Measurements from ENCODE around the gene COL7A1.

Gene COL7A1

GRCh38 chr3:48588230-48588629, 6.9 kb downstream of the COL7A1 start:
- Histone ChIP-seq H3K9ac (ENCODE audit: low read depth, low read length) (no peak overlapping the region), H3K9me3 (ENCODE audit: insufficient read depth, low read length, severe bottlenecking) (no peaks in the 10 kb centered on the region), H3K4me1 (ENCODE audit: insufficient read depth, low read length) (no peaks in the 10 kb centered on the region), H3K79me2 (ENCODE audit: insufficient read depth, low read length) (no peaks in the 10 kb centered on the region), H3K27me3 (ENCODE audit: insufficient read depth, low read length, poor library complexity) (no peaks in the 10 kb centered on the region), H3K36me3 (ENCODE audit: insufficient read depth, low read length) (no peaks in the 10 kb centered on the region), H2AFZ (ENCODE audit: low read depth, low read length) (no peak overlapping the region), H3K4me3 (ENCODE audit: low read depth in 1 of 2, low read length in 2 of 2) (no peak overlapping the region), H3K4me2 (ENCODE audit: insufficient read depth, low read length) (no peak overlapping the region), H3K27ac (ENCODE audit: low read length) (no peak overlapping the region), H4K20me1 (ENCODE audit: insufficient read depth, low read length) (peaks cover 10% of the 10 kb centered on the region; the same call in 1 of the 2 replicates)
- DNase-seq (no peak), ATAC-seq (ENCODE audit: insufficient read depth, low read depth) (no peak)
- TF ChIP-seq CTCF (IDR thresholded peaks at IDR 0.05; ENCODE audit: borderline replicate concordance, extremely low read depth, low read length, poor library complexity, severe bottlenecking) = no peak
- TF ChIP-seq EZH2 (IDR thresholded peaks at IDR 0.05; ENCODE audit: borderline replicate concordance, low read depth, low read length, severe bottlenecking) = no peak

- Histone ChIP-seq H3K4me2 (ENCODE audit: insufficient read depth, low read length) (no peak overlapping the region), H3K27me3 (ENCODE audit: insufficient read depth, low read length, poor library complexity) (no peaks in the 10 kb centered on the region), H3K4me1 (ENCODE audit: insufficient read depth, low read length) (no peaks in the 10 kb centered on the region), H3K9ac (ENCODE audit: low read depth, low read length) (no peak overlapping the region), H3K27ac (ENCODE audit: low read length) (no peak overlapping the region), H3K9me3 (ENCODE audit: insufficient read depth, low read length, severe bottlenecking) (no peaks in the 10 kb centered on the region), H3K4me3 (ENCODE audit: low read depth in 1 of 2, low read length in 2 of 2) (no peak overlapping the region), H3K79me2 (ENCODE audit: insufficient read depth, low read length) (no peaks in the 10 kb centered on the region), H2AFZ (ENCODE audit: low read depth, low read length) (no peak overlapping the region), H3K36me3 (ENCODE audit: insufficient read depth, low read length) (no peaks in the 10 kb centered on the region), H4K20me1 (ENCODE audit: insufficient read depth, low read length) (peaks cover 8% of the 10 kb centered on the region; the same call in 1 of the 2 replicates)
- no peak for ATAC-seq (ENCODE audit: insufficient read depth, low read depth)
- TF ChIP-seq EZH2 (IDR thresholded peaks at IDR 0.05; ENCODE audit: borderline replicate concordance, low read depth, low read length, severe bottlenecking) (no peak), CTCF (IDR thresholded peaks at IDR 0.05; ENCODE audit: borderline replicate concordance, extremely low read depth, low read length, poor library complexity, severe bottlenecking) (no peak)
- DNase-seq = no peak
Observed at GRCh38 chr3:48587686-48588085, 7.4 kb downstream of the COL7A1 start.

DNA sequence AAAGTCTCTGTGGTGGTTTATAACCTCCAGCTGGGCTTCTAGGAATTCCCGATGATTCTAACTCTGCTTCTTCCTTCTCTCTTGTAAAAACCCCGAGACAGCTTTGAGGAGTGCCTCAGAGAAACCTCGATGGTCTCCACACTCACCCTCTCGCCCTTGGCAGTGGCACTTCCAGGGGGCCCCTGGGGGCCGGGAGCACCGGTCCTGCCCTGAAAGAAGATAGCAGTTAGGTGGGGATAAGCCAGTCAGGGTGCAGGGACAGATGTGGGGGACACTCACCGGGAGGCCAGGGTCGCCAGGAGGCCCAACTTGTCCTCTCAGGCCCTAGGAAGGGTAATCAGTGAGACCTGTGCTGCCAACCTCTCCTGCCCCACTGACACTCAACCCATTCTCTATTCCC, 9.7 kb downstream of the COL7A1 start:
- TF ChIP-seq CTCF (IDR thresholded peaks at IDR 0.05; ENCODE audit: borderline replicate concordance, extremely low read depth, low read length, poor library complexity, severe bottlenecking) = no peak
- TF ChIP-seq EZH2 (IDR thresholded peaks at IDR 0.05; ENCODE audit: borderline replicate concordance, low read depth, low read length, severe bottlenecking) = no peak
- DNase-seq = no peak
- Histone ChIP-seq H3K9me3 (ENCODE audit: insufficient read depth, low read length, severe bottlenecking) (no peaks in the 10 kb centered on the region), H3K27me3 (ENCODE audit: insufficient read depth, low read length, poor library complexity) (no peaks in the 10 kb centered on the region), H3K4me3 (ENCODE audit: low read depth in 1 of 2, low read length in 2 of 2) (no peak overlapping the region), H3K27ac (ENCODE audit: low read length) (no peak overlapping the region), H3K4me1 (ENCODE audit: insufficient read depth, low read length) (no peaks in the 10 kb centered on the region), H2AFZ (ENCODE audit: low read depth, low read length) (no peak overlapping the region), H4K20me1 (ENCODE audit: insufficient read depth, low read length) (peaks cover 8% of the 10 kb centered on the region; the same call in 1 of the 2 replicates), H3K79me2 (ENCODE audit: insufficient read depth, low read length) (no peaks in the 10 kb centered on the region), H3K4me2 (ENCODE audit: insufficient read depth, low read length) (no peak overlapping the region), H3K36me3 (ENCODE audit: insufficient read depth, low read length) (no peaks in the 10 kb centered on the region), H3K9ac (ENCODE audit: low read depth, low read length) (no peak overlapping the region)
- no peak for ATAC-seq (ENCODE audit: insufficient read depth, low read depth)

DNA sequence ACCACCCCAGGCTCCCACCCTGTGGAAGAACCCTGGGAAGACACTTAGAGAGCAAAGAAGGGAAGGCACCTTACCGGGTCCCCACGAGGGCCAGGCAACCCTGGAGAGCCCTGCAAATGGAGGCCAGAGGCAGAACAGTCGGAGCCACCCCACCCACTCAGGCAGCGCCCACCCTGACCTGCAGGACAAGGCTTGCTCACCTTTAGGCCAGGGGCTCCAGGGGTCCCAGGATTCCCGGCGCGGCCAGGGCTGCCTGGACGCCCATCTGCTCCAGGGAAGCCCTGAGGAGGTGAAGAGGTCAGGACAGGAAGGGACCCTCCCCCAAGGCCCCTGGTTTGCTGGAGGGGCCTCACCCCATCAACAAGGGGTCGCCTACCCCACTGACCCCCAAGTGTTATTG, 10.3 kb downstream of the COL7A1 start:
- no peaks in the 10 kb centered on the region for H3K79me2 ChIP-seq (ENCODE audit: insufficient read depth, low read length)
- H4K20me1 ChIP-seq (ENCODE audit: insufficient read depth, low read length) = peaks cover 8% of the 10 kb centered on the region; the same call in 1 of the 2 replicates
- H3K4me3 ChIP-seq (ENCODE audit: low read depth in 1 of 2, low read length in 2 of 2) = no peak overlapping the region
- DNase-seq (no peak), ATAC-seq (ENCODE audit: insufficient read depth, low read depth) (no peak)
- no peak overlapping the region for H2AFZ ChIP-seq (ENCODE audit: low read depth, low read length)
- H3K27me3 ChIP-seq (ENCODE audit: insufficient read depth, low read length, poor library complexity) = no peaks in the 10 kb centered on the region
- H3K9ac ChIP-seq (ENCODE audit: low read depth, low read length) = no peak overlapping the region
- no peak overlapping the region for H3K27ac ChIP-seq (ENCODE audit: low read length)
- H3K9me3 ChIP-seq (ENCODE audit: insufficient read depth, low read length, severe bottlenecking) = no peaks in the 10 kb centered on the region
- H3K4me2 ChIP-seq (ENCODE audit: insufficient read depth, low read length) = no peak overlapping the region
- no peaks in the 10 kb centered on the region for H3K4me1 ChIP-seq (ENCODE audit: insufficient read depth, low read length)
- TF ChIP-seq EZH2 (IDR thresholded peaks at IDR 0.05; ENCODE audit: borderline replicate concordance, low read depth, low read length, severe bottlenecking) (no peak), CTCF (IDR thresholded peaks at IDR 0.05; ENCODE audit: borderline replicate concordance, extremely low read depth, low read length, poor library complexity, severe bottlenecking) (no peak)
- no peaks in the 10 kb centered on the region for H3K36me3 ChIP-seq (ENCODE audit: insufficient read depth, low read length)
